GM19240 (cell line): ENCODE results near the gene DNAJC1.
A peak's percentile ranks its signal among the peaks of the same experiment; 100 is the strongest.

Experiments used
- DNase-seq: peaks from one replicate; pipeline ENCODE4 v3.0.0; 2011; ENCODE audit warnings: low spot score; ENCODE audit not compliant: insufficient read length

Gene DNAJC1

GRCh38 chr10:22006379-22006884, 2.9 kb upstream of the DNAJC1 start:
- no peak for DNase-seq

- no peak for DNase-seq
Measured at GRCh38 chr10:22005763-22006162, 2.2 kb upstream of the DNAJC1 start.

DNA sequence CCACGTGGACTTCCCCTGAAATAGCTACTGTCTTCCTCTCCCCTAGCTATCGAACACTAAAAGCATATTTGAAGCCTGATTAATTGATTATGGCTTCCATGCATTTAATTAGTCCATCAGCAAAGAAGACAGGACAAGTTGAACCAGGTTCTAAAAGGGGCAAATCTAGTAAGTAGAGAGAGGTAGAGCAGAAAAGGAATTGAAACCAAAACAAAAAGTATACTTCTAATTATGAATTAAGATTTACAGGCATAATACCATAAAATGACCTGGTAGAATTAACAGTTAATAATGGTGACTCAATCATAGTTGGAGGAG, 393 bp upstream of the DNAJC1 start:
- DNase-seq, result no peak

GRCh38 chr10:22002591-22003176, 846 bp downstream of the DNAJC1 start:
- peak; percentile 4 for DNase-seq

GRCh38 chr10:21995557-21995956, 8.0 kb downstream of the DNAJC1 start:
- DNase-seq, result no peak

DNA sequence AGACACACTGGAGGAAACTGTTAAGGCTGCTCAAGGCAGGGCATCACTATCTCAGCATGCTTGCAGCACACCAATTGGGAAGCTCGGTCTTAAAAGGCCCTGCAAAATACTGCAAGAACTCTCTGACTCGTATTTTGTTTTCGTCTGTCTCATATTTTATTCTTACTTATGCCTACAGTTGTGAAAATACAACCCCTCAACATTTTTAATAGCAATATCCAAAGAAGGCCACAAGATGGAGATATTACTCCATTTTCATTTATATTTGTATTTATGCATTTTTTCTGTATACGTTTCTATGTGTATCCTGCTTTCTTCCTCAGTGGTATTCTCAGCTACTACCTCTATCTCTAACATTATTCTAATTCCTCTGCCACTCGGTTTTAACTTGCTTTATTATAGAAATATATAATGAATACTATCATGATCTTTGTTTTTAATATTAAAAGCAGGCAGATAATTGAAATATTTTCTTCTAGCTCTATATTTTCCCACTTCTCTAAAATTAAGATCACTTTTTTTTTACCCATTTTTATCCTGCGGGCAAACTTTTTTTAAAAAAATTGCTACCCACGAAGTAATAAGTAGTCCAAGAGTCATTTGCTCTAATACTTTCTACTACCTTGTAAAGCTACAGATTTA, 10.0 kb downstream of the DNAJC1 start:
- DNase-seq, result no peak

GRCh38 chr10:21991785-21992184, 11.7 kb downstream of the DNAJC1 start:
- no peak for DNase-seq

DNA sequence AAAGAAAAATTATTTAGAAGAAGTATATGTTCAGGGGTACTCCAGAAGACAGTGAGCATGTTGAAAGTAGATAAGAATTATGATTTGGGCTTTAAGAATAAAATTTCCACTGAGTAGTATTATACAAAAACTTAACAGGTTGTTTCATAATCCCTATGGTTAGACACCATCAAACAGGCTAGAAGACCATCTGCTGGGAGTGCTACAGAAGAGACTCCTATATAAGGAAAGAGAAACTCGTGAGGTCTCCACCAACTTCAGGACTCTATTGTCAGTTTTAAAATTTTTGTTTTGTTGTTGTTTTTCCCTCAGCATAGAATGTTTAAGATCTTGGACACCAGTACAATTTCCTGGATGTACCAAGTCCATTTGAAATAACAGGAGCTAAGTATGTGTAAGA, 13.1 kb downstream of the DNAJC1 start:
- DNase-seq, result no peak

DNA sequence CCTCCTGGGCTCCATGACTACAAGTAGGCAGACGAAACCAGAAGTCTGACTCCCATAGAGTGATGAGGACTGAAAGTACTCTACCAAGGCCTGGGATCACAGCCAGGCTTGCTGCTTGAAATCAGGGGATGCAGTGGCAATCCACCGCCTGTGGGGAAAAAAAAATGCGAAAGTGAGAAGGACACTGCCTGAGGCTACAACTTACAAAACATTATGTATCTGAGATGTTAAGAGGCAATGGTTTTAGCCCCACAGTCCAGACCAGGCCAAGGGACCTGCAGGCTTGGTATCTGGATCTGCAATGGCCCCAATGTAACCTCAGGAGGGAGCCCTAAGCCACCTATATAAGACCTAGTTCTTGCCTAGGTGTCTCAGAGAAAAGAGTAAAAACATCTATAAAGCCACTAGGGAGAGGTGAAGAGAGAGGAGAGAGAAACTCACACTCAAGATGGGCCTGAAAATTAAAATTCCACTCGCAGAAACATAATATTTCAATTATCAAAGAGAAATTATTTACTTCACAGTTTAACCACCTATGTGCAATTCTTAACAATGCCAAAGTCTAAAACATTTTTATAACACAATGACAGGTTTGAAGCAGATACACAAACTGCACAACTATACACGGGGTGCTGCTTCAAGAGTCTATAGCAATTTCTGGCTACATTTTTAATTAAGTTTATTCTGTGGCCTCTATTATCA, 13.9 kb downstream of the DNAJC1 start:
- no peak for DNase-seq

- DNase-seq, result no peak
Measured at GRCh38 chr10:21985541-21985940, 18.0 kb downstream of the DNAJC1 start.

DNA sequence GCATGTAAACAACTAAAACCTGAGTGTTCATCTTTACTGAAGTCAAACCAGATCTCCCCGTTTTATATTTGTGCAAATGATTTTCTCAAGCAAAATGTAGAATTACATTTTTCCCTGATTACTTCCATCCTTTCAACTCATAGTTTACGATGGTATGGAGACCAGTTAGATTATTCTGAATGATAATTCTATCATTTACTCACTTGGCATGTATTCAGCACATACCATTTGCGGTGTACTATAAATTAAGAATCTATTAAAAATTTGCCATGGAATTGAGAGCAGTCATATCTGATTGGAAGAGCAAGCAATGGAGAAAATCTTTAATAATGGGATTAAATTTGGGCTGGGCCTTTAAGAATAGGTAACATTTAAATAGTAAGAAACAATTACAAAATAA, 22.4 kb downstream of the DNAJC1 start:
- DNase-seq, result no peak

- no peak for DNase-seq
Measured at GRCh38 chr10:21980691-21981090, 22.8 kb downstream of the DNAJC1 start.

DNA sequence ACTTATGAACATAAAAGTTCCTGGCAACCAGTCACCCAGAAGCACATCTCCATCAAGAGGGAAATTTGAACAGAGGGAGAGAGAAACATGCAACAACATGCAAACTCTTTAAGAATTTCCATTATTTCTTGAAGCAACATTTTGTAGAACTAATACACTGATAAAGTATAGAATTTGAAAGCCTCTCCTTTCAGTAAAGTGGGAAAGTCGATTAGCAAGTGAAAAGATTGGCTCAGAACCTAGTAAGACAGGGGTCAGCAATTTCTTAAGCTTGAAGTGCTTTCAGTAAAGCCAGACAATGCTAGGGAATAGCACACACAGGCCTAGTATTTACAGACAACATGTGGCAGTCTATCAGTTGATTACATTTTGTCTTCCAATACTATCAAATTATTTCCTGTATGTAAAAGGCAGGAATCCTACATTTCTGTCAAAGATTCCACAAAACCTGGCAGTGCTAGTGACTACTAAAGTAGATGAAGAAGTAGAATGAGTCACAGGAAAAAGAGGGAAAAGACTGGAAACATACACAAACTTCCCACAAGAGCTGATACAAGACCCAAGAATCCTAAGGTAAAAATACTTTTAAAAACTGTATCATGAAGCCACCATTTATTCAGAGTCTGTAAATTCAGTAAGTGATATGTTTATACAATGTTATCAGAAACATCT, 25.2 kb downstream of the DNAJC1 start:
- DNase-seq, result no peak

DNA sequence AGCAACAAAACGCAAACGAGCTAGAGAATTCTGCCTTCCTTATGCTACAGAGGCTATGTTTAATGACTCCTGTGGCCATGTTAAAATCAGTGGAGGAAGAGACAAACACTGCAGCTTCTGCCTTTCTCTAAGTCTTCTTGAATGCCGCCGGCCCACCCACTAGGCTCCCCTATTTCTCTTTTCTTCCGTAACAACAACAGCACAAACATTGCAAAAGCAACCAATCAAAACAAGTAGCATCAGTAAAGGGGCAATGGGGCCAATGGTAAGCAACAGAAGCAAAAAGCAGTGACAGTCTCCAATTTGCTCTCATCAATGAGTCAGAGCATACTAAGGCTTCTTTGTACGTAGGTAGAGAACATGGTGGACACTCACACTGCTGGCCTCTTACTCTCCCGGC, 26.8 kb downstream of the DNAJC1 start:
- no peak for DNase-seq

- no peak for DNase-seq
Measured at GRCh38 chr10:21976280-21976679, 27.2 kb downstream of the DNAJC1 start.

DNA sequence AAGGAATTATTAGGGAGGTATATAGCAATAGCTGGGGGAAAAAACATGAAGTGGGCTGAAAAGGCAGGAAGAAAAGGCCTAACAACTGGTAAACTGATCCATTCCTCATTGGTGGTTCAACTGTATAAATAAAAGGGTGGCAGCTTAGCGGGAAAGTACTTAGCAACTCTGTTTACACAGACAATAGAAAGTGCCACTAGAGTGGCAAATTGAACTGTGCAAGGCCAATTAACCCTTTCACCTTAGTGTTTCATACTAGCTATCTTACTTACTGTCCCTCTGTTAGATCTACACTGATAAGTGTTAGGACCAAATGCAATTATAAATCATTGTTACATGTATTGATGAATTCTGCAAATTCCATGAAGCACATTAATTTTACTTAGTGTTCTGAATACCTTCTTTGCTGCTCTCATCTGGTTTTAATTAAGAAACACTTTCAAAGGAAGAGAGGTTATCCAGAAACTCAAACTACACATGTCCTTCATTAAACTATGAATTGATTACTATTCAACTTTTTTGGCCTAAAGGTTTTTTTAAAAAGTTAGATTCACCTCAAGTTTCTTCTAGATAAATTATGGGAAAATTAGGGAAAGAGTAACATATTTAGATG, 28.0 kb downstream of the DNAJC1 start:
- DNase-seq, result no peak

DNA sequence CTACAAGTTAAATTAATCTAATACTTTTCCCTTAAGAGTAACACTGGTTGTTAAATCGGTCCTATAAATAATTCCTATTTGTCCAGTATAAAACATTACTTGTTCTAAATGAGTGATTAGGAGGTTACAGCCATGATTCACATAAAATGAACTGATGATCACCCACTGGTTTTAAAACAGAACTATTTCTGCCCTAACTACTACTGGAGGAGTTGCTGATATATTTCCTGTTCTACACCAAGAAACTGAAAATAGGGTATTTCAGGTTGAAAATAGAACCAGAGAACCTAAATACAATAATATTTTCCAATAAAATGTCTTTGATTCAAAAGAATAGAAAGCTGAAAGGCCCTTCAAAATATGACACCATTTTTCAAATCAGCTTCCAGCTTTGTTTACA, 30.9 kb downstream of the DNAJC1 start:
- no peak for DNase-seq

- DNase-seq, result no peak
Measured at GRCh38 chr10:21969326-21970287, 33.9 kb downstream of the DNAJC1 start.

DNA sequence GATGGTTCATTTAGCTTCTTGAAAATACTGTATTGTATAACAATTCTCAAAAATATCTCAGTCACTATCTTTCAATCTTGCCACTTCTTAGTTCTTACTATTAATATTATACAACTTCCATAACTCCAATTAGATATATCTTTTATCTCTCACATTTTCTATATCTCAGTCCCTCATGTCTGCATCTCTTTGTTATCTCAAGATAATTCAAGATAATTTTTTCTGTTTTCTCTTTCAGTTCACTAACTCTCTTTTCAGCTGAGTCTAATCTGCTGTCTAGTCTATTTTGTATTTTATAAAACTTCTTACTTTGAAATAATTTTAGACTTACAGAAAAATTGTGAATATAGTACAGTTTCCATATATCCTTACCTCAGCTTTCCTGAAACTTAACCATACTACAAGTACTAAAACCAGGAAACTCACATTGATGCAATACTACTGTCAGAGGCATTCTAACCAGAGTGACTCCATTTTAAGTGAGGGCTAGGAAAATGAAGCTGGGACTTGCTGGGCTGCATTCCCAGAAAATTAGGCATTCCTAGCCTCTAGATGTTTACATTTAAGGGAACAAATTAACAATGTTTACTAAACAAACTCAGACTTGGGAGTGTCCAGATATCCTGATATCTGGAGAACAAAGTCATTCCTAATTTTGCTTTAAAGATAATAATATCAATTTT, 38.4 kb downstream of the DNAJC1 start:
- no peak for DNase-seq

DNA sequence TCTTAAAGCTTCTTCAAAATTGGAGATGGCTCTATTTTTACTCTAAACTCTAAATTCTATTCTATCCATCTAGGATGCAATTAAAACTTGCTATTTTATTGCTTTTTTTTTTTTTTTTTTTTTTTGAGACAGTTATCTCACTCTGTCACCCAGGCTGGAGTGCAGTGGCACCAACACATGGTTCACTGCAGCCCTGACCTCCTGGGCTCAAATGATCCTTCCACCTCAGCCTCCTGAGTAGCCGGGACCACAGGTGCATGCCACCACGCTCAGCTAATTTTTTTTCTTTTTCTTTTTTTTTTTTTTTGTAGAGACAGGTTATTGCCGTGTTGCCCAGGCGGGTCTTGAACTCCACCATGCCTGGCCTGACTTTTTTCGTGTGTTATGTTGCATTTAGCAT, 41.2 kb downstream of the DNAJC1 start:
- DNase-seq, result no peak
